ENCODE measurements around the gene ASPHD2. TPM values are rescaled to one million over a fixed set of nuclear protein-coding genes. Genes with fewer than 3 reads are reported as not detected.

Gene ASPHD2
- total RNA-seq, 1 experiment from 2014 or later: 7.1 TPM

DNA sequence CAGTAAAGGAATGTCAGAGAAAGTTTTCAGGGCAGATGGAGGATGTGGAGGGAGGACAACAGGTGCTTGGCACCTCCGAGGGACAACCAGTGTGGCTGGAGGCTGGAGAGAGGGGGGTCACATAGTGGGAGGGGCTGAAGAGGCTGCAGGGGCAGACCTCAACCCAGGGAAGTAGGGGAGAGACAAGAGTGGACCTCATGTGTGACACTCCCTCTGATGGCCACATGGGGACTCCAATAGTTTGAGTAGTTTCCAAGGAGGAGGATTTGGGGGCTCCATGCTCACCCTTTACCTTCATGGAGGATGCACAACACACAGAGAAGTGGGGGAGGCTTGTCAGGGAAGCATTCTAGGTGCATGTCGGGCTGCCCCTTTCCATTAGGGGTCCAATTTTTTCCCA, 35.1 kb upstream of the ASPHD2 start:
- H2AFZ ChIP-seq (ENCODE audit: low read length): no peak overlapping the region
- no peak overlapping the region for H3K56ac ChIP-seq (ENCODE audit: insufficient read length, low read depth, low read length)
- no peak overlapping the region for H4K5ac ChIP-seq (ENCODE audit: insufficient read length, low read depth, low read length)
- H3K23me2 ChIP-seq (ENCODE audit: insufficient read length, low read depth, low read length, poor library complexity, severe bottlenecking): no peaks in the 10 kb centered on the region
- TF ChIP-seq, protein P1, sequence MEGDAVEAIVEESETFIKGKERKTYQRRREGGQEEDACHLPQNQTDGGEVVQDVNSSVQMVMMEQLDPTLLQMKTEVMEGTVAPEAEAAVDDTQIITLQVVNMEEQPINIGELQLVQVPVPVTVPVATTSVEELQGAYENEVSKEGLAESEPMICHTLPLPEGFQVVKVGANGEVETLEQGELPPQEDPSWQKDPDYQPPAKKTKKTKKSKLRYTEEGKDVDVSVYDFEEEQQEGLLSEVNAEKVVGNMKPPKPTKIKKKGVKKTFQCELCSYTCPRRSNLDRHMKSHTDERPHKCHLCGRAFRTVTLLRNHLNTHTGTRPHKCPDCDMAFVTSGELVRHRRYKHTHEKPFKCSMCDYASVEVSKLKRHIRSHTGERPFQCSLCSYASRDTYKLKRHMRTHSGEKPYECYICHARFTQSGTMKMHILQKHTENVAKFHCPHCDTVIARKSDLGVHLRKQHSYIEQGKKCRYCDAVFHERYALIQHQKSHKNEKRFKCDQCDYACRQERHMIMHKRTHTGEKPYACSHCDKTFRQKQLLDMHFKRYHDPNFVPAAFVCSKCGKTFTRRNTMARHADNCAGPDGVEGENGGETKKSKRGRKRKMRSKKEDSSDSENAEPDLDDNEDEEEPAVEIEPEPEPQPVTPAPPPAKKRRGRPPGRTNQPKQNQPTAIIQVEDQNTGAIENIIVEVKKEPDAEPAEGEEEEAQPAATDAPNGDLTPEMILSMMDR (conservative IDR thresholded peaks at IDR 0.05): peak; percentile 42; the same call in 2 of the 3 replicates
- H4K91ac ChIP-seq (ENCODE audit: insufficient read length, low read depth, low read length): no peak overlapping the region
- no peak overlapping the region for H3K9ac ChIP-seq (ENCODE audit: extremely low read depth, insufficient read length, low read length)
- no peak overlapping the region for H2BK12ac ChIP-seq (ENCODE audit: insufficient read length, low read depth, low read length)
- no peaks in the 10 kb centered on the region for H4K20me1 ChIP-seq (ENCODE audit: control insufficient read depth, insufficient read depth, insufficient read length)
- no peaks in the 10 kb centered on the region for H3K27me3 ChIP-seq (ENCODE audit: insufficient read depth, low read length)
- H3K4me3 Mint-ChIP-seq: no peak overlapping the region
- H3K27ac ChIP-seq (ENCODE audit: insufficient read length, low read depth, low read length): no peak overlapping the region
- no peak for DNase-seq
- H2BK120ac ChIP-seq (ENCODE audit: low read depth, low read length, poor library complexity, severe bottlenecking): no peak overlapping the region
- H3K79me2 ChIP-seq (ENCODE audit: insufficient read depth, low read length): no peaks in the 10 kb centered on the region
- peak overlapping the region in 1 of 3 experiments; percentile 74; a peak in 2 of 7 replicates for H3K27ac Mint-ChIP-seq
- H3T11ph ChIP-seq (ENCODE audit: low read length): no peak overlapping the region
- H3K4ac ChIP-seq (ENCODE audit: low read depth, low read length): no peak overlapping the region
- H3K4me1 Mint-ChIP-seq: peaks cover 5 to 16% of the 10 kb centered on the region in 2 experiments
- H3K36me3 Mint-ChIP-seq (ENCODE audit: insufficient read depth in 1 of 3, low read depth in 3 of 3): no peaks in the 10 kb centered on the region
- H3K9me3 Mint-ChIP-seq: no peaks in the 10 kb centered on the region; a peak in 1 of 5 replicates
- H3K9me3 ChIP-seq (ENCODE audit: control insufficient read depth, low read depth, low read length): no peaks in the 10 kb centered on the region
- H2AK5ac ChIP-seq (ENCODE audit: insufficient read length, low read length): no peak overlapping the region
- H2BK20ac ChIP-seq (ENCODE audit: low read depth, low read length, poor library complexity, severe bottlenecking): no peak overlapping the region
- H3K14ac ChIP-seq (ENCODE audit: insufficient read depth, low read length): no peak overlapping the region
- H2BK5ac ChIP-seq (ENCODE audit: insufficient read length, low read length): no peak overlapping the region
- no peaks in the 10 kb centered on the region; the same call in 1 of the 2 replicates for H3K27me3 Mint-ChIP-seq (ENCODE audit: low read depth)
- H3K18ac ChIP-seq (ENCODE audit: insufficient read length, low read depth, low read length): no peak overlapping the region
- no CpG with 5 or more reads among the region's 2 CpGs for WGBS (ENCODE audit: extremely low coverage, insufficient read length, low lambda C conversion rate)
- no peaks in the 10 kb centered on the region for H3K79me1 ChIP-seq (ENCODE audit: insufficient read depth, low read depth, low read length, poor library complexity, severe bottlenecking)
- no peaks in the 10 kb centered on the region for H3K4me1 ChIP-seq (ENCODE audit: insufficient read depth, low read length)
- H4K8ac ChIP-seq (replicated peaks; ENCODE audit: insufficient read length, low read depth, low read length): no peak overlapping the region
- no peak overlapping the region for H2BK15ac ChIP-seq (ENCODE audit: low read depth, low read length)
- no peak overlapping the region for H3K4me2 ChIP-seq (ENCODE audit: insufficient read depth, insufficient read length, low read length)
- no peak overlapping the region for H3K23ac ChIP-seq (ENCODE audit: insufficient read length, low read depth, low read length)
